Measurements from ENCODE around the gene USP7.

DNA sequence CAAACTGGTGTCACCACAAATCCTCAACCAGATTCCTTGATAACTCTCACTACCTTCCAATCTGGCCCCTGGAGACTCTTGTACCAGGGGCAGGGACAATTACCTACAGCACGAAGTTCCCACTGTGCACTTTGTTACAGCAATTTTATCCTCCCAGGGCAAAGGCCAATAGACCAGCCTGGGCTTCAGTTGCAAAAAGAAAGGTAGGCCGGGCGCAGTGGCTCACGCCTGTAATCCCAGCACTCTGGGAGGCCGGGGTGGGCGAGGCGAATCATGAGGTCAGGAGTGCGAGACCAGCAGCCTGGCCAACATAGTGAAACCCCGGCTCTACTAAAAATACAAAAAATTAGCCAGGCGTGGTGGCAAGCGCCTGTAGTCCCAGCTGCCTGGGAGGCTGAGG is 36.9 kb downstream of the USP7 start:
- TF ChIP-seq CTCF (IDR thresholded peaks at IDR 0.05) = no peak
- peak in 1 of 2 donors; percentile 12 for TF ChIP-seq POLR2A (IDR thresholded peaks at IDR 0.05)

Measured in Peyer's patch (tissue), 4 donors.